NCI-H82 (cell line): ENCODE data around the gene HTRA3.
A peak's percentile ranks its signal among the peaks of the same experiment; 100 is the strongest.

ENCODE experiments used
- DNase-seq: peaks from one replicate; lab custom pipeline; 2025; lab: John Stamatoyannopoulos, UW

Gene HTRA3

DNA sequence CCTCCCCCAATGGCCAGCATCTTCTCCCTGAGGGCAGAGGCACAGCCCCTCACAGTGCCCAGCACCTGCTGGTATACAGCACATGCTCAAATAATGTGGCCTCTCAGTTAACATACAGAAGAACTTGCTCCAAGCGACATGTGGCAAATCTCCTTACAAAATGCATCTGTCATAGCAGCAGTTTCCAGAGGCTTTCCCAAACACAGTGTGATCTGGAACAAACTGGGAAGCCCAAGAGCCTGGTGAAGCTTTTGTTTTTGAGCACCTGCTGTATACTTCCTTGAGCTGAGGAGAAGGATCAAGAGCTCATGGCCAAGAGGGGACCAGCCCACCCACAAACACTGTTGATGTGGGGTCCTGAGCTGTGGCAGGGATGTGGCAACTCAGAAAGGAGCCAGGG, 34.8 kb upstream of the HTRA3 start:
- DNase-seq, result no peak

GRCh38 chr4:8235224-8235623, 34.3 kb upstream of the HTRA3 start:
- DNase-seq, result no peak

- no peak for DNase-seq
Measured at GRCh38 chr4:8235686-8236085, 33.9 kb upstream of the HTRA3 start.

- DNase-seq, result peak; percentile 54
Measured at GRCh38 chr4:8236106-8236919, 33.2 kb upstream of the HTRA3 start.

DNA sequence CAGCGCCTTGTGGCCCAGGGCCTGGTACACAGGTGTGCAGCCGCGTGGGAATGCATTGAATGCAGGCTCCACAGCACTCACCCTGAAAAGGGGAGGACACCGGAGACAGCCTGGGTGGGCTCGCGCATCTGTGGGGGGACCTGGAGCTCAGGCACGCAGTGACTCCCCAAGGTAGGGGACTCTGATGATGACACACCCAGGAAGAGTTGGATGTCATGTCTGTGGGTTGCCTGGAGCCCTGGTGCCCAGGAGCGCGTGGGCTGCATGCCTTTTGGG, 32.7 kb upstream of the HTRA3 start:
- DNase-seq, result no peak

DNA sequence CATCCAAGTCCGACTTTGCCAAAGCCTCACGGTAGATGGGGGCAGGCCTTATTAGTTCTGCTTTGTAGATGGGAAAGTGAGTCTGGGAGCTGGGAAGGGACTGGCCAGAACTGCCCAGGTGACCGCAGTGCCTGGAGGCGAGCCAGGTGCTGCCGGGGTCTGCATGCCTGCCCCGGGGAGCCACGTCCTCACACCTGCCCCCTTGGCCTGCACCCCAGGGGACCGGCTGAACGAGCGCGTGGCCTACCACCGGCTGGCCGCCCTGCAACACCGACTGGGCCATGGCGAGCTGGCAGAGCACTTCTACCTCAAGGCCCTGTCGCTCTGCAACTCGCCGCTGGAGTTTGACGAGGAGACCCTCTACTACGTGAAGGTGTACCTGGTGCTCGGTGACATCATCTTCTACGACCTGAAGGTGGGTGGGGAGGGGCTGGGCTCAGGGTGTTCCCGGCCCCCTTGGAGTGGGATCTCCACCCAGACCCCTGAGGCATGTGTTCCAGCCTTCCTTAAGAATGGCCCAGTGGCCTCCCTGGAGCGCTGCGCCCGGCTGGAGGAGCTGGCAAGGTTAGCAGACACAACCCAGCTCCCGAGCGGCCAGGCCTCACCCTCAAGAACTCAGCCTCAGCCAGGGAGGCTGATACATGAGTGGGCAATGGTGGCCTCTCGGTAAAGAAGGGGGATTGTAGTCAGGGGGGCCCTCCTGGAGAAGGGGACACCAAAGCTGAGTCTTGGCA, 32.1 kb upstream of the HTRA3 start:
- DNase-seq, result no peak

- no peak for DNase-seq
Measured at GRCh38 chr4:8238036-8238511, 31.5 kb upstream of the HTRA3 start.

GRCh38 chr4:8238515-8239053, 31.0 kb upstream of the HTRA3 start:
- DNase-seq, result peak; percentile 18

DNA sequence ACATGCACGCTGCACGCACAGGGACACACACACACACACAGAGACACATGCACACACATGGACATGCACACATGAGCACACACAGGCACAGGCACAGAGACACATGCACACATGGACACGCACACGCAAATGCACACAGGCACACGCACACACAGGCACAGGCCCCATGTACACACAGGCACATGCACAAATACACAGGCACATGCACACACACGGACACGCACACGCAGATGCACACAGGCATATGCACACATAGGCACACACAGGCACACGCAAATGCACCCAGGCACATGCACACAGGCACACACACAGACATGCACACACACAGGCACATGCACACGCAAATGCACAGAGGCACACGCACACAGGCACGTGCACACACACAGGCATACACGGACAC, 30.3 kb upstream of the HTRA3 start:
- no peak for DNase-seq

DNA sequence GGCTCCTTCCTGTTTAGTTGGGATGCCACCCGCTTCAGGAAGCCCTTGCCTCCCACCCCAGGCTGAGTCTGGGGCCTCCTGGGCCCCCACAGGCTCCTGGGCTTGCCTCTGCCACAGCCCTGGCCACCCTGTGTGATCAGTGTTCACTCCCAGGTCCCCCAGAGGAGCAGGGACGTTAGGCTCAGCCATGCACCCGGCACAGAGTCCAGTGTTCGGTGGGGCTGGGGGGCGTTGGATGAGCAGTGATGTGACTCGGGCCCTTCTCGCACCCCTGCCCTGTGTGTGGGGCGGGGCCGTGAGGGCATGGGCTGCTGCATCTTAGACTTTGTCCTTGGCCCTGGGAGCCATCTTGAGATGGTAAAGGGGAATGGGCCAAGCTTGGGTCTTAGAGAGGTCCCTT, 29.9 kb upstream of the HTRA3 start:
- no peak for DNase-seq

GRCh38 chr4:8240211-8241041, 29.1 kb upstream of the HTRA3 start:
- no peak for DNase-seq

DNA sequence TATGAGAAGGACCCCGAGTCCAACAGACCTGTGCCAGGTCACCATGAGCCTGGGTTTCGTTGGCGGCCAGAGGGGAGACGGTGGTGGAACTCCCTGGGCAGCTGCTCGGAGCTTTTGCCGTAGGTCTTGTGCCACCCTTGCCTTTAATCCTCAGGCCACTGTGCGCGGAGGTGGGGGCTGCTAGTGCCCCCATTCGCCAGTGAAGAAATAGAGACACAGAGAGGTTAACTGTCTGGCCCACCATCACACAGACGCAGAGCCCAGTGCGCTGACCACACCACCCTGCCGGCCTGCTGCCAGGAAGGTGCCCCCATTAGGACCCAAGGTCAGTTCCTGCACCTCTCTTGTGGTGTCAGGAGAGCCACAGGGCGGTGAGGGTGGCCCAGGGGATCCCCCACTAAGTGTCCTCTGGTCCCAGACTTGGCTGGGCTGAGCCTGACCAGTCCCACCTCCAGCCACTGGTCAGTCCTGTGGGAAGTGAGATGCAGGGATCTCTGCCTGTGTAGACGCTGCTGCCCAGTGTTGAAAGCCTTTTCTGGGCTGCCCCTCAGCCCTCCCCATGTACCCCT, 28.3 kb upstream of the HTRA3 start:
- no peak for DNase-seq

DNA sequence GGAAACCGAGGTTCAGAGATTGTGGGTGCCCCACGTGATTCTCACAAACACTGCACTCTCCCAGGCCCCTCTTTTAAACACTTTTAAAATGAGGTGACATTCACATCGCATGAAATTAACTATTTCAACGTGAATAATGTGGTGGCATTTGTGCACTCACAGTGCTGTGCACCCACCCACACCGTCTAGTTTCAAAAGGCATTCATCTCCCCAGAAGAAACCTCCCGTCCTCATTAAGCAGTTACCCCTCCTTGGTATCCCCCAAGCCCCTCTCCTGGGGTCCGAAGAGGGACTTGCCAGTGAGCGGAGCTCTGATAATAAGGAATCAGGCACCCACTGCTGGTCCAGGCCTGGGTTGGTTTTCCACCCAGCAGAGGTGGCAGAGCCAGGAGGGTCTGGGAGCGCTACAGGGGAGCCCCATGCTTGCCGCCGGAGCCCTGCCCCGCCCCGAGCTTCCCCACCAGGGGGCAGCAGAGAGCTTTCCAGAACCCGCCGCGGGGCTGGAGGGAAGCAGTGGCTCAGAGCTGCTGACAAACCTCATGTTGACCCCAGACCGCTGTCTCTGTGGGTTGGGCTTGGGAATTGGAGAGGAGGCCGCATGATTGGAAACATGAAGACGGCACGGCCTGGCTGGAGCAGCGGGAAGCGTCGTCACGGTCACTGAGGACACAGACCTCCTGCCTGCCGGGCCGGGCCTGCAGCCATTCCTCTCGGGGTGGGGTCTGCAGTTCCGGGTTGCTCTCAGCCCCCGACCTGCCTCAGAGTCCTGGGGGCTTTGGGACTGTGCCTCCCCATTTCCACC, 27.5 kb upstream of the HTRA3 start:
- peak; percentile 82 for DNase-seq

GRCh38 chr4:8242782-8243560, 26.6 kb upstream of the HTRA3 start:
- no peak for DNase-seq

GRCh38 chr4:8244001-8244757, 25.4 kb upstream of the HTRA3 start:
- no peak for DNase-seq

GRCh38 chr4:8244931-8245460, 24.6 kb upstream of the HTRA3 start:
- DNase-seq, result no peak

DNA sequence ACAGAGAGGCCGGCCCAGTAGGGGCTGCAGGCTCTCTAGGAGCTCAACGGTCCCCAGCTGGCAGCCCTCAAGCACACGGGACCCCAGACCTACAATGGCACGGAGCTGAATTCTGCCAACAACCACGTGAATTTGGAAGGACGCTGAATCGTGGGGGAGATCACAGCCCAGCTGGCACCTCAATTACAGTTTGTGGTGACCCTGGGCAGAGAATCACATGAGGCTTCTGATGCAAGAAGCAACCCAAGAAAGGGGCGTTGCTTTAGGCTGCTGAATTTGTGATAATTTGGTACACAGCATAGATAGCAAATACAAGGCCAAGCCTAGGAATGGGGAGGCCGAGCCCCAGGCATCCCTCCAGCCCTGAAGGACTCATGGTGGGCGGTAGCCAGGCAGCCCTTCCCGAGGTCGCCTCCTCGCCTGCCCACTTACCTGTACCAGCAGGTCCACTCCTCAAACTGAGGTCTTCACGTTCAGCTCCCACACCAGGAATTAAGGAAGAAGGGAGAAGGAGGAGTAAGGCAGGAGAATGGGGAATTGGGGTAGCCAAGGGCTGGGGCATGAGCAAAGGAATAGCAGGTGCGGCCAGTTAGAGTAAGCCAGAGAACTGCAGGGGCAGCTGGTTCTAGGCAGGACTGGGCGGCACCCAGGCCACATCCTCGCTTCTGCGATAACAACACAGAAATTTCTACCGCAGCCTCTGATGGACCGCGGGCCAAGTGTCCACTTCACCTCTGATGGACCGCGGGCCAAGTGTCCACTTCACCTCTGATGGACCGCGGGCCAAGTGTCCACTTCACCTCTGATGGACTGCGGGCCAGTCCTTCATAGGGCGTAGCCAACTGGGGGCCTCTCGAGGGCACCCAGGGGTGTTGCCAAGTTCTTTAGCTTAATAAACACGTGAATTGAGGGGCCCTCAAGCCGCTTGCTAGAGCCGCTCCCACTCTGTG, 23.4 kb upstream of the HTRA3 start:
- DNase-seq, result no peak
